ENCODE measurements around the gene FAIM2. TPM values are rescaled to one million over a fixed set of nuclear protein-coding genes. Genes with fewer than 3 reads are reported as not detected.
A peak's percentile ranks its signal among the peaks of the same experiment; 100 is the strongest.

The FAIM2 gene
- total RNA-seq, 1 experiment from 2014 or later = 0.34 TPM

DNA sequence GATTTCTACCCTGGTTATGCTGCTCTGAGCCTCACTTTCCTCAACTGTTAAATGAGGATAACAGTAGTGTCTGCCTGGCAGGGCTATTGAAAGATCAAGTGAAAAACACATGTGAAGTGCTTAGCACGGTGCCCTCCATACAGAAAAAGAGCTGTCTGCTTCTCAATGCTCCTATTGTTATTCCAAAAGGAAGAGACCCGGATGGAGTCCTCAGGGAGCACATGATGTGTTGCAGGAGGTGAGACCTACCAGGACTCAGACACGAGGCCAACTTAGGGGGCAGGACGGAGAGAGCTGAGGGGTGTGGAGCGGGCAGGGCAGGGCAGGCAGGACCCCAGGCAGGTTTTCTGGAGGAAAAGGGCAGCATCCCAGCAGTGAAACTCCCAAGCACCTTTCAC lies 8.9 kb downstream of the FAIM2 start:
- DNase-seq (ENCODE audit: low read depth) = no peak

GRCh38 chr12:49893753-49894750 lies 9.6 kb downstream of the FAIM2 start:
- DNase-seq (ENCODE audit: low read depth) = peak; percentile 93

- DNase-seq (ENCODE audit: low read depth) = no peak
Observed at GRCh38 chr12:49892732-49893317, 10.9 kb downstream of the FAIM2 start.

DNA sequence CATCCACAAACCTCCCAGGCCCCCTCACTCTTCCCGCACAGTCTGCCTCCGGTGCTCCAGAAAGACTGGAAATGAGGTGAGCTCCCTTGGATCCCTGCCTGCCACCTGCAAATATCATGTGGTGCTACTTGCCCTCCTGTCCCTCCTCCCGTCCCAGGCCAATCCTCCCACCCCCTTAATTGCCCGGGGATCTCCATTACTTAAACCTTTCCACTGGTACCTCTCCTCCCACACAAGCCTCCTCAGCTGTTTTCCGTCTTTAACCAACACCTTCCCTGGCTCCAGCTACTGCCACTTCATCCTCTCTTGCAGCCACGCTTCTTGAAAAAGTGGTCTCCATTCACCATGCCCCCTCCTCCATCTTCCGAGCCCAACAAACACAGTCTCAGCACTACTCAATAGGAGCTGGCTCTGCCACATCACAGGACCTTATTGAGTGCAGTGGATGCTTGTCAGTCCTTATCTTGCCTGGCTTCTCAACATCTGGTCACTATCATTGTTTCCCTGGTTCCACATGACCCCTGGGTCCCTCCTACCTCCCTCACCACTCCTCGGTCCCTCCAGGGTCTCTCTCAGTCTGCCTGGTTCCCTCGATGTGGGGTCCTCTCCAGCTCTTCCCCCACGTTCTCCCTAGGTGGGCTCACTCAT lies 11.5 kb downstream of the FAIM2 start:
- no peak for DNase-seq (ENCODE audit: low read depth)

DNA sequence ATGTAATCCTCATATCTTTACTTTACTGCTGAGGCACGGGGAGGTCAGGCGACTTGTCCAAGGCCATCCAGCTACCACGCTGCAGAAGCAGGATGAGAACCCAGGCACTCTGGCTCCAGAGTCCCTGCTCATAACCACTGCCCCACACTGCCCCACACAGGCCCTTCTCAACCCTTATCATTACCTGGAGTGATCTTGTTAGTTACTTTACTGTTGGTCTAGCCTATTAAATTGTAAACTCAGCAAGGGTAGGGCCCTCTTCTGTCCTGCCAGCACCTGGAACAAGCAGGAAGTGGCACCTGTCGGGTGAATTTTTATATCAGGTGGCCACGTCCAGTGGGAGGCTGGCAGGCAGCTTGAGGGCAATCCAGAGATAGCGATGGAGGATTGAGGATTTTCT lies 12.2 kb downstream of the FAIM2 start:
- no peak for DNase-seq (ENCODE audit: low read depth)

DNA sequence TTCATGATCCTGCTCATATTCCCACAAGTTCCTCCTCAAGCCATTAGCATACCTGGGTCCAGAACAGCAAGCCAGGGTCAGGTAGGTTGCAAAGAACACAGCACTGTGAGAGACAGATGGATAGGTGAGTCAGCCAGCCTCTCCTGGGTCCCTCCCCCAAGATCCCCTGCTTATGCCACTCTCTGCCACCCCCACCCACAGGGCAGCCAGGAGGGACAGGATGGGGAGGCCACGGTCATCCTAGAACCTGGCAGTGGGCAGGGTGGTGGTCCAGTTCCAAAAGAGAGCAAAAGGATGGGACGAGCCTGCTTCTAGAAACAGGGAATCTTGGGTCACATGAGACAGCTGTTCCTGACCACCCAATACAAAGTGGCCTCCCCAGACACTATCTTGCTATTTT lies 12.7 kb downstream of the FAIM2 start:
- DNase-seq (ENCODE audit: low read depth) = no peak

DNA sequence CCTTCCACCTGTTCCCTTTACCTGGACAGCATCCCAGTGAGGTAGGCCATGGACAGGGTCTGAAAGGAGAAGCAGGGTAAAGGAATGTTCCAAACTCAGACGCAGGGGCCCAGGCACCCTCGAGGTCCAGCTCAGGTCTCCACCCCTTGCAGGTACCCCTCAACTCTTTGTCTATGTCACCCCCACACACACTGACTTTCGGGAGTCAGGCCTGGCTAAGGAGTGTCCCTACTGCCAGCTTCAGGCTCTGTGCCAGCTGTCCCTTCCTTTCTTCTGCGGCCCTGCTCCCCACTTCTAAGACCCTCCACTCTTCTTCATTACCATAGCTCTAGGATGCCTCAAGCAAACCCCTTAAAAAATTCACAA lies 13.6 kb downstream of the FAIM2 start:
- DNase-seq (ENCODE audit: low read depth) = no peak

- no peak for DNase-seq (ENCODE audit: low read depth)
Observed at GRCh38 chr12:49889361-49890095, 14.2 kb downstream of the FAIM2 start.

GRCh38 chr12:49888461-49889151 lies 15.1 kb downstream of the FAIM2 start:
- DNase-seq (ENCODE audit: low read depth) = no peak

GRCh38 chr12:49887536-49888401 lies 15.9 kb downstream of the FAIM2 start:
- DNase-seq (ENCODE audit: low read depth) = no peak

DNA sequence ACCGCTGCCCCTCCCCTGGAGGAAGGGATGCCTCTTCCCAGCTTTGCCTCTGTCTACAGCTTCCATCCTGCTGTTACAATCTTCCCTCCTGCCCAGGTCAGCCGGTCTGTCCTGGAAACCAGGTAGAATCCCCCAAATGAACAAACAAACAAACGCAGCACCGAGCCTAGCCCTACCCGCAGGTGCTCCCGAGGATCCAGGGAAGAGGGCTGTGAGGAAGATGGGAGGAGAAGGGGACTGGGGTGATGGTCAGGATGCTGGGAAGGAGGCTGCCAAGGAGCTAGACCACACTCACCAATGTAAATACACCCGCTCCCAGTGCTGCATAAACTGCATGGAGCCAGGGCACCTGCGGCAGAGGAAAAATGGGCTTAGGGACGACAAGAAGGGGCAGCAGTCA lies 16.6 kb downstream of the FAIM2 start:
- DNase-seq (ENCODE audit: low read depth) = no peak

GRCh38 chr12:49885663-49886461 lies 17.8 kb downstream of the FAIM2 start:
- no peak for DNase-seq (ENCODE audit: low read depth)

GRCh38 chr12:49885118-49885517 lies 18.6 kb downstream of the FAIM2 start:
- no peak for DNase-seq (ENCODE audit: low read depth)

DNA sequence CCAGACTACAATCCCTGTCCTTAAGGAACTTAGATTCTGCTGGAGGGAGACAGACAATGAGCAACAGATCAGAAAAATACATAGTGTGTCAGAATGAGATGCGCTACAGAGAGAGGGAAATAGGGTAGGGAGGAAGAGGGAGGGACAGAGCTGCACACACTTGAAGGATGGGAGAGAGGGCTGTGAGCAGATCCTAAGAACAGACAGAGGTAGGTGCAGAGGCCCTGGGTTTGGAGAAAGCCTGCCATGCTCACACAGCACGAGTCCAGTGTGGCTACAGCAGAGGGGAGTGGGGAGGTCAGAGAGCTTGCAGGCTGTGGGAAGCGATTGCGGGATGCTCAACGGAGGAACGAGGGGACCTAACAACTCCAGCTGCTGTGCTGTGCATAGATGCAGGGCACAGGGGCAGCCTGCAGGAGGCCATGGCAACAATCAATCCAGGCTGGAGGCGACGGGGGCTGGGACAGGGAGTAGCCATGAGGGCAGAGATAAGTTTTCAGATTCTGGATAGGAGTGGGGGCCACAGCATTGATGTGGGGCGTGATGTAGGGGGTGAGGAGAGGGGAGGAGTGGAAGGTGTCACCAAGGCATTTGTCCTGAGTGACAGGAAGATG lies 20.7 kb downstream of the FAIM2 start:
- no peak for DNase-seq (ENCODE audit: low read depth)

DNA sequence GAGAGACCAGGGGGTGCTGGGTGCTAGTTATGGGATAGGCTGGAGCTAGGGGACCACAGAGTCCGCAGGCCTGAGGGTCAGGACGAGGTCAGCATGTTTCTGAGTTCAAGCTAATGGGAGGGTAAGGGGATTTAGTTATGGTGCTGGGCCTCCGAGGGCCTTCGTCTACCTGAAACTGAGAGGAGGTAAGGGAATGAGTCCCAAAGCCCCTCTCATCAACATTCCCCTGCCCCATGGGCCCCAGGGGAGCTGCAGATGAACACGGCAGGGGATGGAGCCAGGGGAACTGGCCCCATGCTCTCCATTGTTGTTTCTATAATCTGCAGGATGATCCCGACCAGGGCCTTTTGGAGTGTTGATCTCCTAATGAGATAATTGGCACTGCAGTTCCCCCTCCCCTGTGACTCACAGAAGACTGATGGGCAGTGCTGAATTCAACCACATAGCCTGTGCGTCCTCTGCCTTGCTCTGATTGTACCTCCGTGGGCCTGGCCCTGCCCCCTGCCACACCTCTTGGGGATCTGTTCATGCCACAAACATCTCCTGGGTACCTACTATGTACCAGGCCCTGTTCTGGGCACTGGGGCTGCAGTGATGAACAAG lies 21.4 kb downstream of the FAIM2 start:
- no peak for DNase-seq (ENCODE audit: low read depth)

DNA sequence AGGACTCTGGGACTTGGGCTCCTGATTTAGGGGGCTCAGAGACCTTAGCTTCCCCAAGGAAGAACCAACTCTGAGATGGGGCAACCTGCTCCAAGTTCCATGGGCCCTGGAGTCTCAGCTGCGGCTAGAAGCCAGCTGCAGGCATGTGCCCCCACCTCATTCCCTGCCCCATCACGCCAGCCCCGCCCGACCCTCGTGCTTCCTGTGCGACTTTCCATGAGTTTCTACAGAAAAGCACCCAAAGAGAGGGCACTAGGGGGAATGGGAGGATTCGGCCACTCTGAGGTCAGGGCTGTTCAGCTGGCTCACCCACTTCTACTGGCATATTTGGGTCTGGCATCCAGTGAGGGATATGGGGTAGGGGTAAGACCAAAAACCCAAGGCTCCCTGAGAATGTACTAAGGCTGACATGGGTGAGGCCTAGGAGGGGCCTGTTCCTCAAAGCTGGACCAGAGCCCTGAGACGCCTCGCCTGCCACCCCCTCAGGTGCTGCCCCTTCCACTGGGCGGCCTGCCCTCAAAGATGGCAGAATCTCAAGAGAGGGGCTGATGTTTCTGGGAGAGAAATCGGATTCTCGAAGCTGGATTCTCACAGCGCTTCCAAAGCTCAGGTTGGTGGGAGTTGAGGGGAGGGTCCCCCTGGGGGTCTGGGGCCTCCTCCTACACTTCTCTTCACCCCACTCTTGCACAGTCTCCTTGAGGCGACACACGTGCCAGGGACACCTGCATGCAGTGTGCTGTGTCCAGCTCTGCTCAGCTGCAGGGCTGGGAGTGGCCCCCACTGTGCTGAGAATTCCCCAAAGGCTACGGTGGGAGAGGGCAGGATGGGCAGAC lies 22.1 kb downstream of the FAIM2 start:
- DNase-seq (ENCODE audit: low read depth) = no peak

DNA sequence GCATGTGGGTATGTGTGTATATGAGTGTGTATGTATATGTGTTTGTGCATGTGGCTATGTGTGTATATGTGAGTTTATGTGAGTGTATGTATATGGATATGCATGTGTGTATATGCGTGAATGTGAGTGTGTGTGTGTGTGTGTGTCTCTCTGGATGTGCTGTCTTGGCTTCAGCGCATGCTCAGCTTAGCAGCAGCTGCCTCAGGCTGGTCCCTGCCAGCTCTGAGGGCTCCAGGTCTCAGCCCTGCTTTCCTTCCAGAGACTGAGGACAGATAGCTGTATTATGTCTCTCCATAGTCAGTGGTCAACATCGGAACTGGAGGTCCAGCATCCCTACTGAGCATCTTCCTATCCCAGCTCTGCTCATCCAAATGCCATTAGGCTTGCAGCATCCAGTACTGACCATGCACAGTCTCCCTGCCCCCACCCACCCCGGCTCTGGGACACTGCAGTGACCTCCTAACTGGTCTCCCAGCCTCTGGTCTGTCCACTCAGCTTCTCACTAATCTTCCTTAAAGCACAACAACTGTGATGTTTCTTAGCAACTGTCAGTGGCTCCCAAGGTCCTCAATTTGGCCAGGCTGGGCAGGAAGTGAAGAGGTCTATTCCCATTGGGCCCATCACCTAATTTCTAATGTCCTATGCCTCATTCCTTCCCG lies 22.8 kb downstream of the FAIM2 start:
- peak; percentile 31 for DNase-seq (ENCODE audit: low read depth)
